Fibroblast of lung (primary cell): ENCODE results near the gene PDLIM5.

Experiments
- CTCF ChIP-seq, 2 donors: IDR thresholded peaks in 1 of 2; conservative IDR thresholded peaks in 1 of 2; 1 replicate in 1 of 2; 2 replicates in 1 of 2; pipeline ENCODE4 v1.5.1; 2011 to 2012; ENCODE audit warnings: low read length in 2 of 2, control low read depth in 1 of 2, inconsistent platforms in 1 of 2, low read depth in 1 of 2, mild to moderate bottlenecking in 1 of 2
- EZH2 ChIP-seq: IDR thresholded peaks from 2 replicates; pipeline ENCODE4 v1.5.1; 2012; ENCODE audit warnings: low read length, control low read depth, mild to moderate bottlenecking; ENCODE audit errors: missing control alignments

- TF ChIP-seq EZH2 (no peak), CTCF (conservative IDR thresholded peaks at IDR 0.05 in 1 of 2, IDR thresholded peaks at IDR 0.05 in 1 of 2; ENCODE audit: low read depth in 1 of 2, low read length in 2 of 2) (no peak)
These were observed 55.5 kb downstream of the PDLIM5 start for GRCh38 chr4:94507281-94507680.
